ENCODE results near the gene RIPOR2. TPM values are rescaled to one million over a fixed set of nuclear protein-coding genes. Genes with fewer than 3 reads are reported as not detected.
A peak's percentile ranks its signal among the peaks of the same experiment; 100 is the strongest.

Gene RIPOR2
- total RNA-seq, 1 donor from 2014 or later = 38.0 TPM

DNA sequence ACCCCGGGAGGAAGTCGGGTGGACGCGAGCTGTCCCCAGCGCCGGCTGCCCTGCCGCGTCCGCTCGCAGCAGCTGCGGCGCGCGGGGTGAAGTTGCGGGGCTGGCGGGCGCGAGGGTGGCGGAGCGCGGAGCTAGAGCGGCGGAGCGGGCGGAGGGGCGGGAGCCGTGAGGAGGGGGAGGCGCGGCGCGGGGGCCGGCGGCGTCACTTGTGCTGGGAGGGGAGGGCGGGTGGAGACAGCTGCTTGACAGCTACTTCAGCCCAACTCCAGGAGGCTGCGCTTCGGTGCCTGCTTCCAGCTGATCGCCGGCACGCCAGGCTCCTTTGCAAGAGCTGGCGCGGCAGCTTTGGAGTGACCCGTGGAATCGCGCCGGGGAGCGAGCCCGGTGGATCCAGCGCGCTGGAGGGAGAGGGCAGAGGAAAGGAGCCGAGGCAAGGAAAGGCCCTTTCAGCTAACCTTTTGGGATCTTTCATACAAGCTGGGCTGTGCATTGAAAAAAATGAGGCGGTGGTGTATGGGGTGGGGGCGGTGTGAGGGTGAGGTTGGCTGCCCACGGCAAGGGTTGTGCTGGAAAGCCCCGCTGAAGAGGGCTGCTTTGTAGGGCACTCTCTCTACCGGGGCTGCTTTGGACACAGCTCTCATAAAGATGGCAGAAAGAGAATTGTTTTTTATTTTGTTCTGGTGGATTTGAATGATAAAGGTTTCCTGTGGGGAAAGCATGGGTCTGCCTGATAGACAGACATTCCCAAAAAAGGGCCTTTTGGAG lies 24.6 kb downstream of the RIPOR2 start:
- H3K27ac ChIP-seq = peak overlapping the region; percentile 50
- peaks cover 37% of the 10 kb centered on the region for H3K4me1 ChIP-seq
- no peaks in the 10 kb centered on the region for H3K36me3 ChIP-seq
- TF ChIP-seq, protein P1, sequence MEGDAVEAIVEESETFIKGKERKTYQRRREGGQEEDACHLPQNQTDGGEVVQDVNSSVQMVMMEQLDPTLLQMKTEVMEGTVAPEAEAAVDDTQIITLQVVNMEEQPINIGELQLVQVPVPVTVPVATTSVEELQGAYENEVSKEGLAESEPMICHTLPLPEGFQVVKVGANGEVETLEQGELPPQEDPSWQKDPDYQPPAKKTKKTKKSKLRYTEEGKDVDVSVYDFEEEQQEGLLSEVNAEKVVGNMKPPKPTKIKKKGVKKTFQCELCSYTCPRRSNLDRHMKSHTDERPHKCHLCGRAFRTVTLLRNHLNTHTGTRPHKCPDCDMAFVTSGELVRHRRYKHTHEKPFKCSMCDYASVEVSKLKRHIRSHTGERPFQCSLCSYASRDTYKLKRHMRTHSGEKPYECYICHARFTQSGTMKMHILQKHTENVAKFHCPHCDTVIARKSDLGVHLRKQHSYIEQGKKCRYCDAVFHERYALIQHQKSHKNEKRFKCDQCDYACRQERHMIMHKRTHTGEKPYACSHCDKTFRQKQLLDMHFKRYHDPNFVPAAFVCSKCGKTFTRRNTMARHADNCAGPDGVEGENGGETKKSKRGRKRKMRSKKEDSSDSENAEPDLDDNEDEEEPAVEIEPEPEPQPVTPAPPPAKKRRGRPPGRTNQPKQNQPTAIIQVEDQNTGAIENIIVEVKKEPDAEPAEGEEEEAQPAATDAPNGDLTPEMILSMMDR (IDR thresholded peaks at IDR 0.05) = no peak
- peak; percentile 78 for DNase-seq
- H3K4me3 ChIP-seq = peak overlapping the region; percentile 64
- no peaks in the 10 kb centered on the region for H3K9me3 ChIP-seq
- ATAC-seq = peak; percentile 84 to 85
- no peaks in the 10 kb centered on the region for H3K27me3 ChIP-seq (ENCODE audit: low read depth)
- intact Hi-C loops (cut with DNase I) = no loop called here

DNA sequence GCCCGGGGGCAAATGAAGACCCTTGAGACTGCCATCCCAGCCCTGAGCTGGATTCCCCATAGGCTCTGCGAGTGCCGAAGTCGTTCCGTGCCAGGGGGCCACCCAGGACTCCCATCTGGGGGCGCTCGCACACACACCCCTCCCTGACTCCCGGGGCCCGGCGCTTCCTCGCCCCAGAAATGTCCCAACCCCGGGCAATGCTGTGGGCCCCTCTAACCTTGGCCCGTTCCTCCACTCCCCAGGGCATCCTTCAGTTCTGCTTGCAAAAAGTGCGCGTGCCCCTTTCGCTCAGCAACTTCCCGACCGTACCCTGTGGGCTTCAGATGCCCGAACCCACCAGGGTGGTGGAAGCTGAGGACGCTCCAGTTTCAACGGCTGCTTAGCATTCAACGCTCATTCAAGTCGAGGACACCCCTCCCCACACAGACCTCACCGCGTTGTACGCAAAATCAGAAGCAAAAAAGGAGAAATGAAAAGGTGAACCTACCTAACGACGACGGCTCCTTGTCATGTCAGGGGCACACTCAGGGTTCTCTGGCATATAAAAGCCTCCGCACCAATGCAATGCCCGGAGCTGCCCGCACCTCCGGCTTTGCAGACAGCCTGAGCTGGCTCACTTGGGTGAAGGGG lies 25.3 kb downstream of the RIPOR2 start:
- H3K27ac ChIP-seq = peak overlapping the region; percentile 50

DNA sequence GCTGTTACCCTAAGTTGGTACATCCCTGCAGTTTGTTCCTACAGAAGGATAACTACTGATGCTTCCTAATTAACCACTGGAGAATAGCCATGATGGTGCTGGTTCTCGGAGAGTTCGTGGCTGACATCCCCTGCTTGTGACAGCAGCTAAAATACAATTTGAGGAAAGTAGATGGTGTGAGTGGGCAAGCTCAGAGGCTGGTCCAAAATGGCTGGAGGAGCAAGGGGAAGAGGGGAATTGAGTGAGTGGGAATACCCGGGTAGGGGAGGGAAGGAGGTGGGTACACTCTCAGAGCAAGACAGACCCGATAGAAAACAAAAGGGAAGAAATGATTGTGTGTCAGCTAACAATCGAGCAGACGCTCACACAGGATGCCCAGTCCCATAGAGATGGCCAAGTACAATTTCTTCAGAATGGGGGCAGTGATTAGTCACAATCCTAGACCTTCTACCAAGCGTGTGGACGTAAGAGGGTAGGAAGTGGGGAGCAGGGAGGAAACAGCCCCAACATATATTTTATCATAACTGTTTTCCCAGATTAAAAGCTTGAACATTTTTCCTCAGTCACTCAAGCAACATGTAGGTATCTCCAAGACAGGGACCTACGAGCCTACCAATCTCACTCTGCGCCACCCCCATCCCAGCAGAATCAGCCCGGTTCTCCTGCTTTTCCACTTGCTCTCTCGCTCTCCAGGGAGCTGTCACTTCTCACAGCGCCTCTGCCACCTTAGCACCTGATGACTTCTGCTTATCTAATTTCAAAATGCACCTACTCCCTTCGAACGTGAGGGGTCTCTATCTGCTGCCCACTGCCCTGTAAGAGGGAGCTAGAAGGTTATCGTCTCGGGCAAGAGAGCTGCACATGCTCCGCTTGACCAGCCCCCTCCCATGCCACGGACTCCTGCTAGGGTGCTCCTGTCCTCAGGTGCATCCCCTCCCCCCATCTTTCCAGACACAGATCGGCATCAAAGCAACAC lies 26.2 kb downstream of the RIPOR2 start:
- Histone ChIP-seq H3K27ac (peak overlapping the region; percentile 50), H3K36me3 (no peaks in the 10 kb centered on the region), H3K4me1 (peaks cover 37% of the 10 kb centered on the region), H3K27me3 (ENCODE audit: low read depth) (no peaks in the 10 kb centered on the region), H3K4me3 (peak overlapping the region; percentile 64), H3K9me3 (no peaks in the 10 kb centered on the region)
- no peak for DNase-seq
- ATAC-seq = no peak
- intact Hi-C loops (cut with DNase I) = no loop called here
- TF ChIP-seq, protein P1 (IDR thresholded peaks at IDR 0.05) = no peak

More for the DNA sequence above, 25.3 kb downstream of the RIPOR2 start:
- Histone ChIP-seq H3K4me3 (peak overlapping the region; percentile 64), H3K4me1 (peaks cover 37% of the 10 kb centered on the region), H3K27me3 (ENCODE audit: low read depth) (no peaks in the 10 kb centered on the region), H3K9me3 (no peaks in the 10 kb centered on the region), H3K36me3 (no peaks in the 10 kb centered on the region)
- TF ChIP-seq, protein P1 (IDR thresholded peaks at IDR 0.05) = no peak
- intact Hi-C loops (cut with DNase I) = no loop called here
- DNase-seq (peak; percentile 46), ATAC-seq (peak; percentile 35 to 57)

DNA sequence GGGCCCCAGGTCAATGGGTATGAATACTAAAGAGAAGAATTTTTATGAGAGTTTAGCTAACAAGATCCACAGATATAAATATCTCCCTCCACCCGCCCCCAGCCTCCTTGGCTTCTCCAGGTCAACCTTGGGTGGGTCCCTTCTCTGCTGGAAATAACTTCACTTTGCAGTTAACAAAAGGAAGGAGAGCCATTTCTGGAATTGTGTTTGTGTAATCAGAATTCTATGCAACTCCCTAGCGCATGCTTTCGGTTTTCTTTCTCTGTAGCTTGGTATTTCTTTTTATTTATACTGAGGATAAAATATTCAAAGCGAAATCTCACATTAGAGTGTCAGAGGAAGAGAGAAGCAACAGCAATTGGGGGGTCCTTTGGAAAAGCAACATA lies 27.1 kb downstream of the RIPOR2 start:
- H3K27me3 ChIP-seq (ENCODE audit: low read depth) = no peaks in the 10 kb centered on the region
- intact Hi-C loops (cut with DNase I) = no loop called here
- H3K27ac ChIP-seq = peak overlapping the region; percentile 42
- no peak overlapping the region for H3K4me3 ChIP-seq
- peaks cover 37% of the 10 kb centered on the region for H3K4me1 ChIP-seq
- DNase-seq (no peak), ATAC-seq (no peak)
- TF ChIP-seq, protein P1 (IDR thresholded peaks at IDR 0.05) = no peak
- H3K9me3 ChIP-seq = no peaks in the 10 kb centered on the region
- H3K36me3 ChIP-seq = no peaks in the 10 kb centered on the region

DNA sequence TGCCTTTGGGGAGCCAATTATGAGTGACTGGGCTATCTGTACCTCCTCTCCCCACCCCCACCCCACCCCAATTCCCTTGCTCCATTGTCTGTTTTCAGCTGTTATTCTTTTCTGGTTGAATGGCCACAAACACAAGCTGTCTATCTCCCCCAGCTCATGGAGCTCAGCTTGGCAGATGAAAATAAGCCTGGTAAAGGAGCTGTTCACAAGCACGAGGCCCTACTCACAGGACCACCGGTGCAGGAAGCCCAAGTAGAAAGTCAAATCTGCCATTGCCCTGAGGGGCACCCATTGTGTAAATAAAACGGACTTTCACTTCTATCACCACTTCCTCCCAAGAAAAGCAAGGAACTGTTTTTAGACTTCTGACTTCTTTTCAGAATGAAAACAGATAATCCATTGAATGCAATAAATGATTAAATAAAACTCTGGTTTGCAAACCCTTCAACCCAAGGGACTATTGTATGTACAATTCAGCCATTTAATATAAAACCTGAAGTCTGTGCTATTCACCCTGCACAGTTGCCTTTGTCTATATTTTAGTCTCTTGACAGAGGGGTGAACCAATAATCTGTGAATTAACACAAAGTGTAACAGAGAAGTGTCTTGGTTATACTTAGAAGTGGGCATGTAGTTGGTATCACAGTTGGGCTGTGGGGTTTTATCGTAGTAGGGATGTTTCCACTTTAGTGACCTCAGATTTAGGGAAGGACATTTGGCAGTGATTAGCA lies 27.7 kb downstream of the RIPOR2 start:
- TF ChIP-seq, protein P1 (IDR thresholded peaks at IDR 0.05) = no peak
- Histone ChIP-seq H3K27ac (peak overlapping the region; percentile 20), H3K4me3 (no peak overlapping the region), H3K36me3 (no peaks in the 10 kb centered on the region), H3K9me3 (no peaks in the 10 kb centered on the region), H3K4me1 (peaks cover 37% of the 10 kb centered on the region), H3K27me3 (ENCODE audit: low read depth) (no peaks in the 10 kb centered on the region)
- no peak for DNase-seq
- ATAC-seq = no peak
- intact Hi-C loops (cut with DNase I) = no loop called here

All from lower lobe of right lung (tissue), 2 donors.